HepG2 (cell line): ENCODE measurements around the gene RNU7-1. TPM values are rescaled to one million over a fixed set of nuclear protein-coding genes. Genes with fewer than 3 reads are reported as not detected.

Experiments used
- CC2D1A ChIP-seq: sonication (generic); formaldehyde crosslinking; IDR thresholded peaks from 2 replicates; pipeline ENCODE4 v1.8.1; 2023; ENCODE audit warnings: mild to moderate bottlenecking, missing genetic modification reagents
- E2F2 ChIP-seq: sonication (generic); formaldehyde crosslinking; IDR thresholded peaks from 2 replicates; pipeline ENCODE4 v1.4.0; 2020; ENCODE audit warnings: missing genetic modification reagents, borderline replicate concordance
- GZF1 ChIP-seq: sonication (generic); formaldehyde crosslinking; IDR thresholded peaks from 2 replicates; pipeline ENCODE4 v1.5.1; 2020; ENCODE audit warnings: mild to moderate bottlenecking, missing genetic modification reagents
- NR2C2 ChIP-seq: sonication (generic); formaldehyde crosslinking; IDR thresholded peaks from 2 replicates; pipeline ENCODE4 v1.4.0; 2020; ENCODE audit warnings: missing genetic modification reagents, mild to moderate bottlenecking, moderate library complexity, borderline replicate concordance
- NRL ChIP-seq: sonication (generic); formaldehyde crosslinking; IDR thresholded peaks from 2 replicates; pipeline ENCODE4 v1.5.0; 2020; ENCODE audit warnings: missing genetic modification reagents, mild to moderate bottlenecking, moderate library complexity, borderline replicate concordance
- TBX2 ChIP-seq: sonication (generic); formaldehyde crosslinking; IDR thresholded peaks from 2 replicates; pipeline ENCODE4 v1.5.0; 2020; ENCODE audit warnings: missing genetic modification reagents, mild to moderate bottlenecking, borderline replicate concordance
- TEF ChIP-seq: sonication (generic); formaldehyde crosslinking; IDR thresholded peaks from 2 replicates; pipeline ENCODE4 v1.5.0; 2020; ENCODE audit warnings: missing genetic modification reagents
- U2AF2 ChIP-seq: fragments of 200-400 bp; formaldehyde crosslinking; IDR thresholded peaks from 2 replicates; pipeline ENCODE4 v1.6.1; 2017; ENCODE audit warnings: low read depth, mild to moderate bottlenecking, low read length
- YY1 ChIP-seq: IDR thresholded peaks from 2 replicates; pipeline ENCODE4 v1.6.1; 2011; ENCODE audit warnings: low read length, low read depth, moderate library complexity, mild to moderate bottlenecking; ENCODE audit not compliant: insufficient read depth, insufficient replicate concordance
- ZBTB4 ChIP-seq: sonication (generic); formaldehyde crosslinking; IDR thresholded peaks from 2 replicates; pipeline ENCODE4 v1.4.0; 2020; ENCODE audit warnings: missing genetic modification reagents, mild to moderate bottlenecking, borderline replicate concordance
- ZC3H13 ChIP-seq: sonication (generic); formaldehyde crosslinking; IDR thresholded peaks from 2 replicates; pipeline ENCODE4 v1.8.1; 2023; ENCODE audit warnings: mild to moderate bottlenecking, missing genetic modification reagents, moderate library complexity
- ZNF124 ChIP-seq: sonication (generic); formaldehyde crosslinking; IDR thresholded peaks from 2 replicates; pipeline ENCODE4 v1.4.0; 2020; ENCODE audit warnings: missing genetic modification reagents
- ZNF280B ChIP-seq: sonication (generic); formaldehyde crosslinking; IDR thresholded peaks from 2 replicates; pipeline ENCODE4 v1.5.0; 2020; ENCODE audit warnings: missing genetic modification reagents, mild to moderate bottlenecking, borderline replicate concordance
- ZNF672 ChIP-seq: sonication (generic); formaldehyde crosslinking; IDR thresholded peaks from 2 replicates; pipeline ENCODE4 v1.8.1; 2022; ENCODE audit warnings: missing genetic modification reagents
- ZNF883 ChIP-seq: sonication (generic); formaldehyde crosslinking; IDR thresholded peaks from 2 replicates; pipeline ENCODE4 v1.5.1; 2020; ENCODE audit warnings: mild to moderate bottlenecking, missing genetic modification reagents; ENCODE audit errors: not compliant biosample characterization
- ZZZ3 ChIP-seq: sonication (generic); formaldehyde crosslinking; IDR thresholded peaks from 2 replicates; pipeline ENCODE4 v1.4.0; 2020; ENCODE audit warnings: missing genetic modification reagents, mild to moderate bottlenecking, borderline replicate concordance
- polyA plus RNA-seq, 8 experiments: library from polyadenylated mRNA; depleted of rRNA in 3 of 8; stranded (reverse) in 7 of 8; unstranded in 1 of 8; fragments of >200 nt; fragmentation: Illumina TruSeq in 4 of 8; extraction: Trizol in 4 of 8; gene quantifications; 2 replicates each; pipeline versions ENCODE4 v1.2.1 to v1.2.3, GENCODE V29; 2011 to 2016; ENCODE audit warnings: low read depth in 4 of 8, missing spikeins in 1 of 8, mixed read lengths in 1 of 8; ENCODE audit not compliant: insufficient read depth in 1 of 8
- total RNA-seq, 5 experiments: library from RNA; depleted of rRNA; stranded (reverse); fragments of >200 nt; fragmentation: Illumina TruSeq; extraction: Trizol; gene quantifications; 2 replicates each; pipeline ENCODE4 v1.2.3, GENCODE V29; 2016; ENCODE audit warnings: low read depth in 1 of 5

Gene RNU7-1
- total and polyA plus RNA-seq, 2 of the 13 experiments (the other 11 are each of a cell fraction or from before 2014, with no cell fraction given), result not detected

- TF ChIP-seq ZBTB4 (CRISPR knock-in tag), result no peak
- no peak for TF ChIP-seq ZZZ3 (CRISPR knock-in tag)
- no peak for TF ChIP-seq E2F2 (CRISPR knock-in tag)
- TF ChIP-seq YY1, result no peak
- no peak for TF ChIP-seq NRL (CRISPR knock-in tag)
- no peak for TF ChIP-seq ZNF883 (CRISPR knock-in tag)
- no peak for TF ChIP-seq TEF (CRISPR knock-in tag)
- no peak for TF ChIP-seq U2AF2
- TF ChIP-seq ZNF280B, result no peak
- peak; percentile 70 for TF ChIP-seq NR2C2 (CRISPR knock-in tag)
- TF ChIP-seq ZC3H13 (CRISPR knock-in tag), result no peak
- TF ChIP-seq CC2D1A (CRISPR knock-in tag), result no peak
- TF ChIP-seq TBX2, result no peak
- TF ChIP-seq ZNF672 (CRISPR knock-in tag), result peak; percentile 98
- TF ChIP-seq ZNF124 (CRISPR knock-in tag), result no peak
- no peak for TF ChIP-seq GZF1
Observed at GRCh38 chr12:6950401-6950801, 6.8 kb downstream of the RNU7-1 start (continued).
